ENCODE measurements around the gene STEEP1. TPM values are rescaled to one million over a fixed set of nuclear protein-coding genes. Genes with fewer than 3 reads are reported as not detected.

STEEP1 gene
- total and polyA plus RNA-seq, 2 of the 13 experiments (the other 11 are each of a cell fraction or from before 2014, with no cell fraction given), result 7.7 to 23.1 TPM

- TF ChIP-seq ARID4A (CRISPR knock-in tag; IDR thresholded peaks at IDR 0.05; ENCODE audit: borderline replicate concordance) (peak; percentile 32; the same call in 1 of the 2 replicates), PHF8 (CRISPR knock-in tag; IDR thresholded peaks at IDR 0.05) (no peak), ELF4 (CRISPR knock-in tag; IDR thresholded peaks at IDR 0.05; ENCODE audit: borderline replicate concordance) (peak; percentile 48; the same call in 1 of the 2 replicates), MED1 (CRISPR knock-in tag; IDR thresholded peaks at IDR 0.05) (0 out of 2 replicates have a peak, but pooled peaks have one; percentile 17), ISX (CRISPR knock-in tag; conservative IDR thresholded peaks at IDR 0.05) (no peak), NFATC3 (CRISPR knock-in tag; IDR thresholded peaks at IDR 0.05) (no peak), ZNF543 (CRISPR knock-in tag; IDR thresholded peaks at IDR 0.05) (no peak), NPAS2 (CRISPR knock-in tag; IDR thresholded peaks at IDR 0.05; ENCODE audit: borderline replicate concordance) (no peak), ZNF672 (CRISPR knock-in tag; IDR thresholded peaks at IDR 0.05) (no peak), EEA1 (CRISPR knock-in tag; IDR thresholded peaks at IDR 0.05; ENCODE audit: borderline replicate concordance) (no peak), ZNF10 (CRISPR knock-in tag; IDR thresholded peaks at IDR 0.05; ENCODE audit: borderline replicate concordance, low read depth) (no peak), ZBTB4 (CRISPR knock-in tag; IDR thresholded peaks at IDR 0.05; ENCODE audit: borderline replicate concordance) (no peak), ZNF362 (CRISPR knock-in tag; IDR thresholded peaks at IDR 0.05; ENCODE audit: borderline replicate concordance) (peak; percentile 83), HES4 (CRISPR knock-in tag; IDR thresholded peaks at IDR 0.05; ENCODE audit: borderline replicate concordance) (no peak), USF2 (IDR thresholded peaks at IDR 0.05; ENCODE audit: low read depth, low read length) (no peak), USF2 (CRISPR knock-in tag; IDR thresholded peaks at IDR 0.05; ENCODE audit: borderline replicate concordance) (no peak), ZSCAN9 (CRISPR knock-in tag; IDR thresholded peaks at IDR 0.05; ENCODE audit: borderline replicate concordance) (no peak), ZNF788 (CRISPR knock-in tag; IDR thresholded peaks at IDR 0.05; ENCODE audit: borderline replicate concordance) (0 out of 2 replicates have a peak, but pooled peaks have one; percentile 53)
Observed at GRCh38 chrX:119502727-119503483, 62.3 kb downstream of the STEEP1 start (continued).

All from HepG2 (cell line).